HEK293 (cell line): ENCODE results near the gene REC8.
"Not testable (repeated sequence)": the region's sequence is repeated elsewhere in the genome, so short reads cannot be mapped to it uniquely, and the experiment has no call there.

ENCODE experiments used
- CTCF ChIP-seq: fragments of 450-650 bp; formaldehyde crosslinking; IDR thresholded peaks from 2 replicates; pipeline ENCODE4 v1.5.1; 2016; ENCODE audit warnings: missing biosample characterization, missing genetic modification characterization
- PRDM10 ChIP-seq: fragments of 450-650 bp; formaldehyde crosslinking; IDR thresholded peaks from 2 replicates; pipeline ENCODE4 v1.5.1; 2016; ENCODE audit warnings: missing biosample characterization, missing genetic modification characterization
- ZNF394 ChIP-seq: fragments of 450-650 bp; formaldehyde crosslinking; IDR thresholded peaks from 2 replicates; pipeline ENCODE4 v1.5.1; 2016; ENCODE audit warnings: missing biosample characterization, missing genetic modification characterization, mild to moderate bottlenecking, moderate library complexity, borderline replicate concordance
- ZNF426 ChIP-seq: fragments of 450-650 bp; formaldehyde crosslinking; IDR thresholded peaks from 2 replicates; pipeline ENCODE4 v1.5.1; 2017; ENCODE audit warnings: missing biosample characterization, missing genetic modification characterization, mild to moderate bottlenecking, inconsistent platforms, moderate library complexity
- ZNF518A ChIP-seq: fragments of 450-650 bp; formaldehyde crosslinking; conservative IDR thresholded peaks from 2 replicates; pipeline ENCODE4 v1.5.1; 2016; ENCODE audit warnings: low read depth, missing biosample characterization, missing genetic modification characterization
- ZNF555 ChIP-seq: fragments of 450-650 bp; formaldehyde crosslinking; conservative IDR thresholded peaks from 2 replicates; pipeline ENCODE4 v1.5.1; 2017; ENCODE audit warnings: missing biosample characterization, mild to moderate bottlenecking, missing genetic modification characterization, inconsistent platforms
- ZNF792 ChIP-seq: fragments of 450-650 bp; formaldehyde crosslinking; IDR thresholded peaks from 2 replicates; pipeline ENCODE4 v1.5.1; 2016; ENCODE audit warnings: missing biosample characterization, missing genetic modification characterization
- ZNF843 ChIP-seq: fragments of 450-650 bp; formaldehyde crosslinking; IDR thresholded peaks from 2 replicates; pipeline ENCODE4 v1.5.1; 2016; ENCODE audit warnings: missing biosample characterization, missing genetic modification characterization
- ZSCAN30 ChIP-seq: fragments of 450-650 bp; IDR thresholded peaks from 2 replicates; pipeline ENCODE4 v1.5.1; 2018; ENCODE audit warnings: missing biosample characterization, mild to moderate bottlenecking, missing genetic modification characterization, moderate library complexity

GRCh38 chr14:24202538-24202937 is 30.7 kb downstream of the REC8 start:
- not testable (repeated sequence) for TF ChIP-seq ZNF518A; ZSCAN30 (tag by site-specific recombination); PRDM10; ZNF843 (tag by site-specific recombination); ZNF555 (tag by site-specific recombination); ZNF426; ZNF394 (tag by site-specific recombination); CTCF; ZNF792 (tag by site-specific recombination)
